ENCODE measurements around the gene TRDN. TPM values are rescaled to one million over a fixed set of nuclear protein-coding genes. Genes with fewer than 3 reads are reported as not detected.

TRDN gene
- total and polyA plus RNA-seq, 2 donors from 2014 or later = 0.19 TPM; not detected in 1

- Histone ChIP-seq H3K9ac (ENCODE audit: low read length in 3 of 3) (no peak overlapping the region), H3K4me1 (ENCODE audit: control insufficient read depth in 2 of 3, insufficient read depth in 2 of 3, low read depth in 1 of 3, low read length in 3 of 3) (no peaks in the 10 kb centered on the region), H3K27me3 (ENCODE audit: control insufficient read depth, insufficient read depth, low read length) (no peaks in the 10 kb centered on the region), H3K36me3 (ENCODE audit: control insufficient read depth in 2 of 3, insufficient read depth in 3 of 3, low read length in 3 of 3) (no peaks in the 10 kb centered on the region), H3K9me3 (ENCODE audit: control insufficient read depth in 2 of 3, insufficient read depth in 1 of 3, low read length in 3 of 3) (no peaks in the 10 kb centered on the region), H3K4me3 (ENCODE audit: low read length in 3 of 3) (no peak overlapping the region), H3K27ac (ENCODE audit: low read depth in 2 of 2, low read length in 2 of 2) (no peak overlapping the region)
- TF ChIP-seq, protein P1, sequence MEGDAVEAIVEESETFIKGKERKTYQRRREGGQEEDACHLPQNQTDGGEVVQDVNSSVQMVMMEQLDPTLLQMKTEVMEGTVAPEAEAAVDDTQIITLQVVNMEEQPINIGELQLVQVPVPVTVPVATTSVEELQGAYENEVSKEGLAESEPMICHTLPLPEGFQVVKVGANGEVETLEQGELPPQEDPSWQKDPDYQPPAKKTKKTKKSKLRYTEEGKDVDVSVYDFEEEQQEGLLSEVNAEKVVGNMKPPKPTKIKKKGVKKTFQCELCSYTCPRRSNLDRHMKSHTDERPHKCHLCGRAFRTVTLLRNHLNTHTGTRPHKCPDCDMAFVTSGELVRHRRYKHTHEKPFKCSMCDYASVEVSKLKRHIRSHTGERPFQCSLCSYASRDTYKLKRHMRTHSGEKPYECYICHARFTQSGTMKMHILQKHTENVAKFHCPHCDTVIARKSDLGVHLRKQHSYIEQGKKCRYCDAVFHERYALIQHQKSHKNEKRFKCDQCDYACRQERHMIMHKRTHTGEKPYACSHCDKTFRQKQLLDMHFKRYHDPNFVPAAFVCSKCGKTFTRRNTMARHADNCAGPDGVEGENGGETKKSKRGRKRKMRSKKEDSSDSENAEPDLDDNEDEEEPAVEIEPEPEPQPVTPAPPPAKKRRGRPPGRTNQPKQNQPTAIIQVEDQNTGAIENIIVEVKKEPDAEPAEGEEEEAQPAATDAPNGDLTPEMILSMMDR (IDR thresholded peaks at IDR 0.05; ENCODE audit: borderline replicate concordance, extremely low read depth, insufficient read depth) = no peak
- FAIRE-seq (no peak), DNase-seq (no peak)
- intact Hi-C loops (cut with DNase I) = no loop called here
Observed at GRCh38 chr6:123372737-123373136, 264.0 kb downstream of the TRDN start.

GRCh38 chr6:123363912-123364311, 272.8 kb downstream of the TRDN start:
- H3K36me3 ChIP-seq (ENCODE audit: control insufficient read depth in 2 of 3, insufficient read depth in 3 of 3, low read length in 3 of 3) = no peaks in the 10 kb centered on the region
- no peak for FAIRE-seq
- intact Hi-C loops (cut with DNase I) = no loop called here

GRCh38 chr6:123360359-123360758, 276.4 kb downstream of the TRDN start:
- FAIRE-seq = no peak
- Histone ChIP-seq H3K9ac (ENCODE audit: low read length in 3 of 3) (no peak overlapping the region), H3K4me3 (ENCODE audit: low read length in 3 of 3) (no peak overlapping the region), H3K36me3 (ENCODE audit: control insufficient read depth in 2 of 3, insufficient read depth in 3 of 3, low read length in 3 of 3) (no peaks in the 10 kb centered on the region), H3K27me3 (ENCODE audit: control insufficient read depth, insufficient read depth, low read length) (no peaks in the 10 kb centered on the region), H3K27ac (ENCODE audit: low read depth in 2 of 2, low read length in 2 of 2) (no peak overlapping the region), H3K9me3 (ENCODE audit: control insufficient read depth in 2 of 3, insufficient read depth in 1 of 3, low read length in 3 of 3) (no peaks in the 10 kb centered on the region), H3K4me1 (ENCODE audit: control insufficient read depth in 2 of 3, insufficient read depth in 2 of 3, low read depth in 1 of 3, low read length in 3 of 3) (no peaks in the 10 kb centered on the region)
- intact Hi-C loops (cut with DNase I) = no loop called here
- DNase-seq = no peak
- TF ChIP-seq, protein P1 (IDR thresholded peaks at IDR 0.05; ENCODE audit: borderline replicate concordance, extremely low read depth, insufficient read depth) = no peak

More at GRCh38 chr6:123363912-123364311, 272.8 kb downstream of the TRDN start:
- H3K4me3 ChIP-seq (ENCODE audit: low read length in 3 of 3) = no peak overlapping the region
- H3K4me1 ChIP-seq (ENCODE audit: control insufficient read depth in 2 of 3, insufficient read depth in 2 of 3, low read depth in 1 of 3, low read length in 3 of 3) = no peaks in the 10 kb centered on the region
- no peak overlapping the region for H3K9ac ChIP-seq (ENCODE audit: low read length in 3 of 3)
- H3K9me3 ChIP-seq (ENCODE audit: control insufficient read depth in 2 of 3, insufficient read depth in 1 of 3, low read length in 3 of 3) = no peaks in the 10 kb centered on the region
- no peaks in the 10 kb centered on the region for H3K27me3 ChIP-seq (ENCODE audit: control insufficient read depth, insufficient read depth, low read length)
- TF ChIP-seq, protein P1 (IDR thresholded peaks at IDR 0.05; ENCODE audit: borderline replicate concordance, extremely low read depth, insufficient read depth) = no peak
- H3K27ac ChIP-seq (ENCODE audit: low read depth in 2 of 2, low read length in 2 of 2) = no peak overlapping the region
- no peak for DNase-seq

GRCh38 chr6:123352705-123353104, 284.0 kb downstream of the TRDN start:
- no peak for FAIRE-seq
- Histone ChIP-seq H3K27ac (ENCODE audit: low read depth in 2 of 2, low read length in 2 of 2) (no peak overlapping the region), H3K27me3 (ENCODE audit: control insufficient read depth, insufficient read depth, low read length) (no peaks in the 10 kb centered on the region), H3K4me3 (ENCODE audit: low read length in 3 of 3) (no peak overlapping the region), H3K9ac (ENCODE audit: low read length in 3 of 3) (no peak overlapping the region), H3K9me3 (ENCODE audit: control insufficient read depth in 2 of 3, insufficient read depth in 1 of 3, low read length in 3 of 3) (no peaks in the 10 kb centered on the region), H3K36me3 (ENCODE audit: control insufficient read depth in 2 of 3, insufficient read depth in 3 of 3, low read length in 3 of 3) (no peaks in the 10 kb centered on the region), H3K4me1 (ENCODE audit: control insufficient read depth in 2 of 3, insufficient read depth in 2 of 3, low read depth in 1 of 3, low read length in 3 of 3) (no peaks in the 10 kb centered on the region)
- TF ChIP-seq, protein P1 (IDR thresholded peaks at IDR 0.05; ENCODE audit: borderline replicate concordance, extremely low read depth, insufficient read depth) = no peak
- intact Hi-C loops (cut with DNase I) = no loop called here
- DNase-seq = no peak
